Activated CD8-positive, alpha-beta memory T cell treated with anti-CD3 and anti-CD28 coated beads, Interleukin-2, amount 10 ng/mL, durations not matched to agents 7 days and 5 days (primary cell): Measurements from ENCODE around the gene HPN. TPM values are rescaled to one million over a fixed set of nuclear protein-coding genes. Genes with fewer than 3 reads are reported as not detected.
"Not testable (repeated sequence)": the region's sequence is repeated elsewhere in the genome, so short reads cannot be mapped to it uniquely, and the experiment has no call there.

ENCODE experiments used
- ATAC-seq: fragments of 150-1000 bp; cut with Tn5 transposase; one replicate; pipeline ENCODE4 v1.10.0; 2021; ENCODE audit warnings: moderate library complexity
- CTCF ChIA-PET: fragments of 350-600 bp; sonication (Branson Sonifier 250); formaldehyde crosslinking; loops from one replicate; lab custom pipeline; 2021; ENCODE audit warnings: antibody characterized with exemption; lab: Charles Lee
- DNase-seq: peaks from one replicate; pipeline ENCODE4 v3.0.0-alpha.2; 2020
- H3K27ac Mint-ChIP-seq: one replicate; pipeline ENCODE4 v1.8.0; 2021; ENCODE audit warnings: mild to moderate bottlenecking, mixed read lengths
- H3K27me3 Mint-ChIP-seq: one replicate; pipeline ENCODE4 v1.8.0; 2021; ENCODE audit warnings: mixed read lengths
- H3K36me3 Mint-ChIP-seq: one replicate; pipeline ENCODE4 v1.8.0; 2021; ENCODE audit warnings: mild to moderate bottlenecking, mixed read lengths
- H3K4me1 Mint-ChIP-seq: one replicate; pipeline ENCODE4 v1.8.0; 2021; ENCODE audit warnings: mixed read lengths
- H3K4me3 Mint-ChIP-seq: one replicate; pipeline ENCODE4 v1.8.0; 2021; ENCODE audit warnings: mild to moderate bottlenecking, moderate library complexity, mixed read lengths
- H3K9me3 Mint-ChIP-seq: one replicate; pipeline ENCODE4 v1.8.0; 2022; ENCODE audit warnings: low read depth, mixed read lengths
- total RNA-seq, 2 experiments: library from RNA; stranded (reverse); gene quantifications; one replicate each; pipeline ENCODE4 v1.2.3, GENCODE V29; 2021

The HPN gene
- total RNA-seq, 2 experiments from 2014 or later: not detected

- no peak for ATAC-seq
- H3K4me3 Mint-ChIP-seq: no peak overlapping the region
- no peaks in the 10 kb centered on the region for H3K36me3 Mint-ChIP-seq
- CTCF ChIA-PET: no interaction called here
- H3K9me3 Mint-ChIP-seq: no peaks in the 10 kb centered on the region
- DNase-seq: no peak
- H3K27ac Mint-ChIP-seq: no peak overlapping the region
- peaks cover 2% of the 10 kb centered on the region for H3K4me1 Mint-ChIP-seq
- H3K27me3 Mint-ChIP-seq: peaks cover 3% of the 10 kb centered on the region
Measured at GRCh38 chr19:35093941-35094647, 52.6 kb downstream of the HPN start.

GRCh38 chr19:35094656-35095055 lies 53.1 kb downstream of the HPN start:
- DNase-seq (no peak), ATAC-seq (no peak)
- peaks cover 2% of the 10 kb centered on the region for H3K4me1 Mint-ChIP-seq
- H3K4me3 Mint-ChIP-seq: no peak overlapping the region
- H3K27ac Mint-ChIP-seq: no peak overlapping the region
- peaks cover 3% of the 10 kb centered on the region for H3K27me3 Mint-ChIP-seq
- CTCF ChIA-PET: no interaction called here
- H3K36me3 Mint-ChIP-seq: no peaks in the 10 kb centered on the region
- no peaks in the 10 kb centered on the region for H3K9me3 Mint-ChIP-seq

GRCh38 chr19:35095667-35096368 lies 54.3 kb downstream of the HPN start:
- no peak overlapping the region for H3K27ac Mint-ChIP-seq
- no peaks in the 10 kb centered on the region for H3K27me3 Mint-ChIP-seq
- H3K4me3 Mint-ChIP-seq: no peak overlapping the region
- DNase-seq (no peak), ATAC-seq (no peak)
- CTCF ChIA-PET: interaction anchor here (1.0 kb wide), 1 partner anchor 26 kb away, joined by 4 read pairs; no protein-coding TSS in a partner anchor
- H3K36me3 Mint-ChIP-seq: no peaks in the 10 kb centered on the region
- no peaks in the 10 kb centered on the region for H3K4me1 Mint-ChIP-seq
- H3K9me3 Mint-ChIP-seq: no peaks in the 10 kb centered on the region

GRCh38 chr19:35098413-35099049 lies 57.0 kb downstream of the HPN start:
- ATAC-seq (no peak), DNase-seq (no peak)
- Mint-ChIP-seq H3K36me3 (no peaks in the 10 kb centered on the region), H3K4me1 (no peaks in the 10 kb centered on the region), H3K4me3 (no peak overlapping the region), H3K27me3 (no peaks in the 10 kb centered on the region), H3K9me3 (no peaks in the 10 kb centered on the region), H3K27ac (no peak overlapping the region)
- CTCF ChIA-PET: interaction anchor here (1.5 kb wide), 1 partner anchor 16 kb away, joined by 3 read pairs; no protein-coding TSS in a partner anchor

DNA sequence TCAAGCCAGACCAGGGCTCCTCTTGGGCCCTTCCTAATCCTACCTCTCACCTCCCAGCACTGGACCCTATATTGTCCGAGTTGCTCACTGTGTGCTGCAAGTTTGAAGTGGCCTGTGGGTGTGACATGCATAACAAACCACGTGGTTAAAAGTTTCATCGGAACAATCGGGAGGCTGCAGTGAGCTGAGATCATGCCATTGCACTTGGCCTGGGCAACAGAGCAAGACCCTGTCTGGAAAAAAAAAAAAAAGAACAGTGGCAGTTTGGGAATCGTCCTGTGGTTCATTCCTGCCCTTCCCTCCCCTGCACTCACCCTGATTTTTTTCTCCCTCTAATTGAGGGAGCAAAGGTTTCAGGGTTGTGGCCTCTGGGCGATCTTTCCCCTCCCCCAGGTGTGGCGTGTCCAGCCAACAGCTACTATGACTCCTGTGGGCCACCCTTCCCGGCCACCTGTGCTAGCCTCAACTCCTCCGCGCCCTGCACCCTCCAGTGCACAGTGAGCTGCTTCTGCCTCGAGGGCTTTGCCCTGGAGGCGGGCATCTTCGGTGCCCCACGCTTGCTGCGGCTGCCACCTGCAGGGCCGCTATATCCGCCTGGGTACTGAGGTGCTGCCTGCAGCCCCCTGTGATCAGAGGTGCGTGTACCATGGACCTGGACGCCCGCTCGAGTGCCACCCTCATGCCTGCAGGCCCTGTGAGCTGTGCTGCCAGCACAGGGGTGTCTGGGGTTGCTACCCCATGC lies 57.8 kb downstream of the HPN start:
- CTCF ChIA-PET: interaction anchor here (1.5 kb wide), 1 partner anchor 16 kb away, joined by 3 read pairs; no protein-coding TSS in a partner anchor
- ATAC-seq: no peak
- no peaks in the 10 kb centered on the region for H3K4me1 Mint-ChIP-seq
- H3K27ac Mint-ChIP-seq: no peak overlapping the region
- H3K4me3 Mint-ChIP-seq: no peak overlapping the region
- H3K27me3 Mint-ChIP-seq: no peaks in the 10 kb centered on the region
- no peaks in the 10 kb centered on the region for H3K36me3 Mint-ChIP-seq
- DNase-seq: no peak
- H3K9me3 Mint-ChIP-seq: no peaks in the 10 kb centered on the region

DNA sequence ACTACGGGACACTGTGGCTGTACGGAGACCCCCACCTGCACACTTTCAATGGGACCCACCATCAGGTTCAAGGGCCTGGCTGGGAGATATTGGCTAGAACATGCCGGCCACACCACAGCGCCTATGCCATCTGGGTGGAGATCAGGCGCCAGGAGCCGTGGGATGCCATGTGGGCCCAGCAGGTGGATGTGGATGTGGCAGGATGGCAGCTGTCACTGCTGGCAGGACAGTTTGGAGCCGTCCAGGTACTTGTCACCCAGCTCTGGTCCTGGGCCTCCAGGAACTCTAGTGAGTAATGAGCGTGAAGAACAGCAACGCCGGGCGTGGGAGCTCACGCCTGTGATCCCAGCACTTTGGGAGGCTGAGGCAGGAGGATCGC lies 58.4 kb downstream of the HPN start:
- H3K9me3 Mint-ChIP-seq: no peaks in the 10 kb centered on the region
- CTCF ChIA-PET: interaction anchor here (1.5 kb wide), 1 partner anchor 15 kb away, joined by 3 read pairs; no protein-coding TSS in a partner anchor
- DNase-seq: no peak
- no peak overlapping the region for H3K4me3 Mint-ChIP-seq
- ATAC-seq: no peak
- no peaks in the 10 kb centered on the region for H3K36me3 Mint-ChIP-seq
- H3K4me1 Mint-ChIP-seq: no peaks in the 10 kb centered on the region
- no peak overlapping the region for H3K27ac Mint-ChIP-seq
- H3K27me3 Mint-ChIP-seq: no peaks in the 10 kb centered on the region

GRCh38 chr19:35100588-35101533 lies 59.3 kb downstream of the HPN start:
- no peaks in the 10 kb centered on the region for H3K27me3 Mint-ChIP-seq
- H3K36me3 Mint-ChIP-seq: no peaks in the 10 kb centered on the region
- H3K9me3 Mint-ChIP-seq: no peaks in the 10 kb centered on the region
- CTCF ChIA-PET: interaction anchor here (0.7 kb wide), 1 partner anchor 58 kb away, joined by 3 read pairs; no protein-coding TSS in a partner anchor
- H3K4me1 Mint-ChIP-seq: no peaks in the 10 kb centered on the region
- no peak overlapping the region for H3K4me3 Mint-ChIP-seq
- no peak overlapping the region for H3K27ac Mint-ChIP-seq
- DNase-seq (no peak), ATAC-seq (no peak)

DNA sequence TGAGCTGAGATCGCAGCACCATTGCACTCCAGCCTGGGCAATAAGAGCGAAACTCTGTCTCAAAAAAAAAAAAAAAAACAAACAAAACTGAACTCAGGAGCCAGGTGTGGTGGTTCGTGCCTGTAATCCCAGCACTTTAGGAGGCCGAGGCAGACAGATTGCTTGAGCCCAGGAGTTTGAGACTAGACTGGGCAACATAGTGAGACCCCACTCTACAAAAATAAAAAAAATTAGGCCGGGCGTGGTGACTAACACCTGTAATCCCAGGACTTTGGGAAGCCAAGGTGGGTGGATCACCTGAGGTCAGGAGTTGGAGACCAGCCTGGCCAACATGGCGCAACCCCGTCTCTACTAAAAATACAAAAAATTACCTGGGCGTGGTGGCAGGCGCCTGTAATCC lies 60.4 kb downstream of the HPN start:
- DNase-seq, CTCF ChIA-PET, H3K27me3 Mint-ChIP-seq, H3K36me3 Mint-ChIP-seq, ATAC-seq, H3K27ac Mint-ChIP-seq, H3K9me3 Mint-ChIP-seq, H3K4me3 Mint-ChIP-seq, H3K4me1 Mint-ChIP-seq: not testable (repeated sequence)

DNA sequence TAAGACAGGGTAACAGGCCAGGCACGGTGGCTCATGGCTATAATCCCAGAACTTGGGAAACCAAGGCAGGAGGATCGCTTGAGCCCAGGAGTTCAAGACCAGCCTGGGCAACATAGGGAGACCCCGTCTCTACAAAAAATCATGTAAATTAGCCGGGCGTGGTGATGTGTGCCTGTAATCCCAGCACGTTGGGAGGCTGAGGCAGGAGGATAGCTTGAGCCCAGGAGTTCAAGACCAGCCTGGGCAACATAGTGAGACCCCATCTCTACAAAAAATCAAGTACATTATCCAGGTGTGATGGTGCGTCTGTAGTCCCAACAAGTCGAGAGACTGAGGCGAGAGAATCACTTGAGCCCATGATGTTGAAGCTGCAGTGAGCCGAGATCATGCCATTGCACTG lies 62.1 kb downstream of the HPN start:
- not testable (repeated sequence) for ATAC-seq, H3K4me1 Mint-ChIP-seq, H3K36me3 Mint-ChIP-seq, H3K9me3 Mint-ChIP-seq, H3K27me3 Mint-ChIP-seq, H3K4me3 Mint-ChIP-seq, H3K27ac Mint-ChIP-seq, DNase-seq
- CTCF ChIA-PET: interaction anchor here (1.4 kb wide), 1 partner anchor 407 kb away, joined by 3 read pairs; no protein-coding TSS in a partner anchor

GRCh38 chr19:35104361-35104760 lies 62.8 kb downstream of the HPN start:
- peaks cover 3% of the 10 kb centered on the region for H3K9me3 Mint-ChIP-seq
- no peak overlapping the region for H3K27ac Mint-ChIP-seq
- no peaks in the 10 kb centered on the region for H3K36me3 Mint-ChIP-seq
- CTCF ChIA-PET: interaction anchor here (1.4 kb wide), 1 partner anchor 406 kb away, joined by 3 read pairs; no protein-coding TSS in a partner anchor
- ATAC-seq (no peak), DNase-seq (no peak)
- no peak overlapping the region for H3K4me3 Mint-ChIP-seq
- no peaks in the 10 kb centered on the region for H3K27me3 Mint-ChIP-seq
- H3K4me1 Mint-ChIP-seq: no peaks in the 10 kb centered on the region

DNA sequence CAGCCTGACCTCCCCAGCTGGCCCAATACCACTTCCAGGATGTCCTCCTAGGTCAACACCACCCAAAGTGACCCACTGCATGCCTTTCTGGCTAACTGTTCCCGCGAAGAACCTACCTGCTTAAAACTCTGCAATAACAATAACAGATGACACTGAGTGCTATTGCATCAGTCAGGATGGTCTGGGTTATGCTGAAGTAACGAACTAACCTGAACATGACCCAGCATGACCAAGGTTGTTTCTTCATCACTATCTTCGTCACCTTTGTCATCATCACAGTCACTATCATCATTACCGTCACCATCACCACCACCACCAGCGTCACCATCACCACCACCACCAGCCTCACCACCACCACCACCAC lies 63.5 kb downstream of the HPN start:
- CTCF ChIA-PET: no interaction called here
- H3K9me3 Mint-ChIP-seq: peaks cover 3% of the 10 kb centered on the region
- ATAC-seq (no peak), DNase-seq (no peak)
- no peaks in the 10 kb centered on the region for H3K27me3 Mint-ChIP-seq
- H3K4me3 Mint-ChIP-seq: no peak overlapping the region
- H3K36me3 Mint-ChIP-seq: no peaks in the 10 kb centered on the region
- no peaks in the 10 kb centered on the region for H3K4me1 Mint-ChIP-seq
- H3K27ac Mint-ChIP-seq: no peak overlapping the region
